WTC11 (cell line): Measurements from ENCODE around the gene DPF1. TPM values are rescaled to one million over a fixed set of nuclear protein-coding genes. Genes with fewer than 3 reads are reported as not detected.

Experiments
- ATAC-seq: fragments of 200-7000 bp; cut with Tn5 transposase; 2 replicates; pipeline ENCODE4 v1.10.0; 2021; ENCODE audit warnings: mild to moderate bottlenecking, moderate library complexity
- CTCF ChIA-PET: fragments of 300-600 bp; sonication (Branson Sonifier 250); formaldehyde crosslinking; loops from one replicate; lab custom pipeline; 2021; ENCODE audit warnings: antibody characterized with exemption; lab: Charles Lee
- POLR2A ChIA-PET: fragments of 350-600 bp; sonication (Branson Sonifier 250); formaldehyde crosslinking; loops from one replicate; lab custom pipeline; 2021; ENCODE audit warnings: antibody characterized with exemption; lab: Charles Lee
- DNase-seq: peaks from one replicate; pipeline ENCODE4 v3.0.0; 2021; ENCODE audit warnings: low spot score
- H3K27ac Mint-ChIP-seq: 2 replicates; pipeline ENCODE4 v1.8.0; 2021; ENCODE audit warnings: mixed read lengths
- H3K27me3 Mint-ChIP-seq: 2 replicates; pipeline ENCODE4 v1.8.0; 2021; ENCODE audit warnings: low read depth, mild to moderate bottlenecking, moderate library complexity, mixed read lengths
- H3K36me3 Mint-ChIP-seq: 2 replicates; pipeline ENCODE4 v1.8.0; 2021; ENCODE audit warnings: mixed read lengths
- H3K4me1 Mint-ChIP-seq: 2 replicates; pipeline ENCODE4 v1.8.0; 2022; ENCODE audit warnings: mixed read lengths
- H3K4me3 Mint-ChIP-seq: 2 replicates; pipeline ENCODE4 v1.8.0; 2021; ENCODE audit warnings: mild to moderate bottlenecking, moderate library complexity, mixed read lengths
- H3K9me3 Mint-ChIP-seq: 2 replicates; pipeline ENCODE4 v1.8.0; 2021; ENCODE audit warnings: mixed read lengths
- ELF4 ChIP-seq: sonication (generic); formaldehyde crosslinking; IDR thresholded peaks from 2 replicates; pipeline ENCODE4 v1.8.1; 2022; ENCODE audit warnings: low read depth, mild to moderate bottlenecking, moderate library complexity, missing genetic modification reagents
- FOXJ3 ChIP-seq: sonication (generic); formaldehyde crosslinking; IDR thresholded peaks from 2 replicates; pipeline ENCODE4 v1.9.0; 2021; ENCODE audit warnings: missing genetic modification reagents, mild to moderate bottlenecking, borderline replicate concordance
- FOXK1 ChIP-seq: sonication (generic); formaldehyde crosslinking; IDR thresholded peaks from 2 replicates; pipeline ENCODE4 v1.8.0; 2022; ENCODE audit warnings: mild to moderate bottlenecking, moderate library complexity, missing genetic modification reagents
- MYBL2 ChIP-seq: sonication (generic); formaldehyde crosslinking; IDR thresholded peaks from 2 replicates; pipeline ENCODE4 v1.8.1; 2023; ENCODE audit warnings: mild to moderate bottlenecking, moderate library complexity, missing genetic modification reagents
- NR1H2 ChIP-seq: sonication (generic); formaldehyde crosslinking; IDR thresholded peaks from 2 replicates; pipeline ENCODE4 v1.9.0; 2021; ENCODE audit warnings: mild to moderate bottlenecking, moderate library complexity, missing genetic modification reagents
- RORB ChIP-seq: fragments of 250-450 bp; sonication (Bioruptor Pico); IDR thresholded peaks from 2 replicates; pipeline ENCODE4 v1.9.0; 2021; ENCODE audit warnings: mild to moderate bottlenecking
- SMAD4 ChIP-seq: sonication (generic); formaldehyde crosslinking; IDR thresholded peaks from 2 replicates; pipeline ENCODE4 v1.8.0; 2022; ENCODE audit warnings: mild to moderate bottlenecking, missing genetic modification reagents
- SP1 ChIP-seq: sonication (generic); formaldehyde crosslinking; conservative IDR thresholded peaks from 2 replicates; pipeline ENCODE4 v1.8.1; 2022; ENCODE audit warnings: missing genetic modification reagents
- ZBTB21 ChIP-seq: sonication (generic); formaldehyde crosslinking; IDR thresholded peaks from 2 replicates; pipeline ENCODE4 v1.8.1; 2023; ENCODE audit warnings: mild to moderate bottlenecking, missing genetic modification reagents, borderline replicate concordance
- ZNF219 ChIP-seq: sonication (generic); formaldehyde crosslinking; IDR thresholded peaks from 2 replicates; pipeline ENCODE4 v1.8.0; 2023; ENCODE audit warnings: missing genetic modification reagents, mild to moderate bottlenecking, borderline replicate concordance
- ZNF423 ChIP-seq: fragments of 250-450 bp; sonication (Bioruptor Pico); IDR thresholded peaks from 2 replicates; pipeline ENCODE4 v2.1.2; 2022; ENCODE audit warnings: mild to moderate bottlenecking, moderate library complexity
- total RNA-seq: library from RNA; stranded (reverse); gene quantifications from 3 replicates; pipeline ENCODE4 v1.2.3, GENCODE V29; 2021
- TF ChIP-seq, protein P1 (sequence below): fragments of 250-450 bp; sonication (Bioruptor Pico); IDR thresholded peaks from 2 replicates; pipeline ENCODE4 v1.9.0; 2021; ENCODE audit warnings: mild to moderate bottlenecking
- TF ChIP-seq, protein P2 (sequence below): sonication (generic); formaldehyde crosslinking; IDR thresholded peaks from 2 replicates; pipeline ENCODE4 v1.8.1; 2023; ENCODE audit warnings: mild to moderate bottlenecking, missing genetic modification reagents
- TF ChIP-seq, protein P3 (sequence below): sonication (generic); formaldehyde crosslinking; IDR thresholded peaks from 2 replicates; pipeline ENCODE4 v1.8.1; 2022; ENCODE audit warnings: mild to moderate bottlenecking, moderate library complexity, missing genetic modification reagents
- TF ChIP-seq, protein P4 (sequence below): sonication (generic); formaldehyde crosslinking; IDR thresholded peaks from 2 replicates; pipeline ENCODE4 v1.8.1; 2023; ENCODE audit warnings: mild to moderate bottlenecking, missing genetic modification reagents
- TF ChIP-seq, protein P5 (sequence below): fragments of 250-450 bp; sonication (Bioruptor Pico); IDR thresholded peaks from 2 replicates; pipeline ENCODE4 v1.9.0; 2021; ENCODE audit warnings: moderate library complexity, mild to moderate bottlenecking, inconsistent platforms, borderline replicate concordance
- TF ChIP-seq, protein P6 (sequence below): sonication (generic); formaldehyde crosslinking; IDR thresholded peaks from 2 replicates; pipeline ENCODE4 v1.8.0; 2022; ENCODE audit warnings: missing genetic modification reagents
- TF ChIP-seq, protein P7 (sequence below): fragments of 250-450 bp; sonication (Bioruptor Pico); IDR thresholded peaks from 2 replicates; pipeline ENCODE4 v1.8.0; 2021; ENCODE audit warnings: mild to moderate bottlenecking
- TF ChIP-seq, protein P8 (sequence below): sonication (generic); formaldehyde crosslinking; IDR thresholded peaks from 2 replicates; pipeline ENCODE4 v1.8.1; 2022; ENCODE audit warnings: missing genetic modification reagents, borderline replicate concordance

DPF1 gene
- total RNA-seq, 1 experiment from 2014 or later, result 6.8 TPM

DNA sequence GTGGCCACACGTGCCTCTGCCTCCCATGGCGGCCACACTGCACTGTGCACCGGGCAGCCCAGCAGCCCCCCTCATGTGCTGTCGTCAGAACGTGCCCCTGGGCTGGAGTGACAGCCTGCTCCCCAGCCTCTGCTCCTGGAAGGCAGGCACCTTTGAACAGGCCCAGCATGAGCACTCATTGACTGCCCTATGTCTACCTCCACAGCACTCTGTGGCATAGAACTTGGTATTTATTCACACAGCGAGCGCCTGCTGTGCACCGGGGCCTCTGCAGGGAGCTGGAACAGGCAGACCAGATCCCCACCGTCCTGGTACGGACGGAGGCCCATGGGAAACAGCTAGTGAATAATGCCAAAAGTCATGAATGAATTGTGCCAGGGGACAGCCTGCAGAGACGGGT, 53.7 kb downstream of the DPF1 start:
- Mint-ChIP-seq H3K9me3 (no peaks in the 10 kb centered on the region), H3K27ac (no peak overlapping the region; the same call in 1 of the 2 replicates), H3K36me3 (peaks cover 3% of the 10 kb centered on the region), H3K4me1 (peaks cover 25% of the 10 kb centered on the region), H3K27me3 (no peaks in the 10 kb centered on the region), H3K4me3 (no peak overlapping the region)
- ChIA-PET POLR2A (no interaction called here), CTCF (interaction anchor here (1.1 kb wide), 1 partner anchor 28 kb away, joined by 4 read pairs; no protein-coding TSS in a partner anchor)
- ATAC-seq (peak; percentile 33), DNase-seq (no peak)
- TF ChIP-seq, protein P1, sequence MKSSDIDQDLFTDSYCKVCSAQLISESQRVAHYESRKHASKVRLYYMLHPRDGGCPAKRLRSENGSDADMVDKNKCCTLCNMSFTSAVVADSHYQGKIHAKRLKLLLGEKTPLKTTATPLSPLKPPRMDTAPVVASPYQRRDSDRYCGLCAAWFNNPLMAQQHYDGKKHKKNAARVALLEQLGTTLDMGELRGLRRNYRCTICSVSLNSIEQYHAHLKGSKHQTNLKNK, result no peak
- no peak for TF ChIP-seq NR1H2 (CRISPR knock-in tag)
- TF ChIP-seq RORB, result no peak
- no peak for TF ChIP-seq ELF4 (CRISPR knock-in tag)

DNA sequence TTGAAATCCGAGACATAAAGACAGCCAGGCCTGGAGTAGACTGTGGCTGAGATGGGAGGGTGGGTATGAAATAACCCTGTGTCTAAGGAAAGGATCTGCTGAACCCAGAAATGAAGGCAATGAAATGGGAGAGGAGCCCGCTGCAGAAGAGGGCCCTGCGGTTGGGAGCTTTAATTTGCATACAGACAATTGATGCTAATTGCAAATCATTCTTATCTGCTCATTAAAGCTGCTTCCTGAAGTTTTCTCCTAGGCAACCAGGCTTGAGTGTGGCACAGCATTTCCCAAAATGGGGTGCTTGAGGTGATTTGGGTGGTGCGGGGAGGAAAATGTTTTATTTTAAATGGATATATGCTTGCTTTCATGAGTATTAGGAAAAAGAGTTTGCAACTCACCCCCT, 55.4 kb downstream of the DPF1 start:
- Mint-ChIP-seq H3K4me1 (peaks cover 23% of the 10 kb centered on the region), H3K9me3 (no peaks in the 10 kb centered on the region), H3K27ac (peak overlapping the region; percentile 45), H3K4me3 (peak overlapping the region; percentile 8; the same call in 1 of the 2 replicates), H3K27me3 (no peaks in the 10 kb centered on the region), H3K36me3 (peaks cover 15% of the 10 kb centered on the region)
- DNase-seq, result no peak
- peak; percentile 31 for ATAC-seq
- CTCF ChIA-PET, result interaction anchor here (1.2 to 2.4 kb wide), 2 partner anchors 25 to 26 kb away, joined by 8 to 10 read pairs; no protein-coding TSS in a partner anchor
- TF ChIP-seq SMAD4, result no peak
- POLR2A ChIA-PET, result no interaction called here

DNA sequence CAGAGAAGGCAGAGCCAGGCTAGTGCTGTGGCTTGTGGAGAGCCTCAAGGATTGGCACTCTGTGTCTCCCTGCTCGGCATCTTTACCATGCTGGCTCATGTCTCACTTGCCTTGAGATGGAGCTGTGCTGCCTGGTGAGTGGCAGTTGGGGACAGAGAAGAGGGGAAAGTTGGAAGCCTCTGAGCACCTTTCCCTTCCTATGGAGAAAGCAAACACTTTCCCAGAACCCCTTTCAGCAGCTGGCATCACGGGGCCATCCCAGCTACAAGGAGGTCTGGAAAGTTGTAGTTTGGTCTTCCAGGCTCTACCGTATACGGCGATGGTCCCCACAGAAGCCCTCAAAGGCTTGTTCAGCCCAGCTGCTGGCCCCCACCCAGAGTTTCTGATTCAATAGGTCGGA, 58.7 kb downstream of the DPF1 start:
- POLR2A ChIA-PET, result no interaction called here
- Mint-ChIP-seq H3K27ac (no peak overlapping the region), H3K4me3 (no peak overlapping the region), H3K4me1 (peaks cover 19% of the 10 kb centered on the region), H3K9me3 (peaks cover 17% of the 10 kb centered on the region), H3K36me3 (peaks cover 46% of the 10 kb centered on the region), H3K27me3 (no peaks in the 10 kb centered on the region)
- CTCF ChIA-PET, result interaction anchor here (0.6 to 1.6 kb wide), 2 partner anchors 18 to 23 kb away, joined by 3 to 5 read pairs; no protein-coding TSS in a partner anchor
- ATAC-seq (no peak), DNase-seq (no peak)
- TF ChIP-seq, protein P2, sequence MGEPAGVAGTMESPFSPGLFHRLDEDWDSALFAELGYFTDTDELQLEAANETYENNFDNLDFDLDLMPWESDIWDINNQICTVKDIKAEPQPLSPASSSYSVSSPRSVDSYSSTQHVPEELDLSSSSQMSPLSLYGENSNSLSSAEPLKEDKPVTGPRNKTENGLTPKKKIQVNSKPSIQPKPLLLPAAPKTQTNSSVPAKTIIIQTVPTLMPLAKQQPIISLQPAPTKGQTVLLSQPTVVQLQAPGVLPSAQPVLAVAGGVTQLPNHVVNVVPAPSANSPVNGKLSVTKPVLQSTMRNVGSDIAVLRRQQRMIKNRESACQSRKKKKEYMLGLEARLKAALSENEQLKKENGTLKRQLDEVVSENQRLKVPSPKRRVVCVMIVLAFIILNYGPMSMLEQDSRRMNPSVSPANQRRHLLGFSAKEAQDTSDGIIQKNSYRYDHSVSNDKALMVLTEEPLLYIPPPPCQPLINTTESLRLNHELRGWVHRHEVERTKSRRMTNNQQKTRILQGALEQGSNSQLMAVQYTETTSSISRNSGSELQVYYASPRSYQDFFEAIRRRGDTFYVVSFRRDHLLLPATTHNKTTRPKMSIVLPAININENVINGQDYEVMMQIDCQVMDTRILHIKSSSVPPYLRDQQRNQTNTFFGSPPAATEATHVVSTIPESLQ (CRISPR knock-in tag), result no peak
- no peak for TF ChIP-seq ZNF423 (CRISPR knock-in tag)
- no peak for TF ChIP-seq ZBTB21 (CRISPR knock-in tag)
- TF ChIP-seq, protein P3, sequence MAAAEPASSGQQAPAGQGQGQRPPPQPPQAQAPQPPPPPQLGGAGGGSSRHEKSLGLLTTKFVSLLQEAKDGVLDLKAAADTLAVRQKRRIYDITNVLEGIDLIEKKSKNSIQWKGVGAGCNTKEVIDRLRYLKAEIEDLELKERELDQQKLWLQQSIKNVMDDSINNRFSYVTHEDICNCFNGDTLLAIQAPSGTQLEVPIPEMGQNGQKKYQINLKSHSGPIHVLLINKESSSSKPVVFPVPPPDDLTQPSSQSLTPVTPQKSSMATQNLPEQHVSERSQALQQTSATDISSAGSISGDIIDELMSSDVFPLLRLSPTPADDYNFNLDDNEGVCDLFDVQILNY (CRISPR knock-in tag), result no peak
- no peak for TF ChIP-seq ZNF219
- TF ChIP-seq, protein P4, sequence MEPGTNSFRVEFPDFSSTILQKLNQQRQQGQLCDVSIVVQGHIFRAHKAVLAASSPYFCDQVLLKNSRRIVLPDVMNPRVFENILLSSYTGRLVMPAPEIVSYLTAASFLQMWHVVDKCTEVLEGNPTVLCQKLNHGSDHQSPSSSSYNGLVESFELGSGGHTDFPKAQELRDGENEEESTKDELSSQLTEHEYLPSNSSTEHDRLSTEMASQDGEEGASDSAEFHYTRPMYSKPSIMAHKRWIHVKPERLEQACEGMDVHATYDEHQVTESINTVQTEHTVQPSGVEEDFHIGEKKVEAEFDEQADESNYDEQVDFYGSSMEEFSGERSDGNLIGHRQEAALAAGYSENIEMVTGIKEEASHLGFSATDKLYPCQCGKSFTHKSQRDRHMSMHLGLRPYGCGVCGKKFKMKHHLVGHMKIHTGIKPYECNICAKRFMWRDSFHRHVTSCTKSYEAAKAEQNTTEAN, result no peak
- TF ChIP-seq MYBL2, result no peak
- TF ChIP-seq FOXJ3 (CRISPR knock-in tag), result no peak
- TF ChIP-seq, protein P5, sequence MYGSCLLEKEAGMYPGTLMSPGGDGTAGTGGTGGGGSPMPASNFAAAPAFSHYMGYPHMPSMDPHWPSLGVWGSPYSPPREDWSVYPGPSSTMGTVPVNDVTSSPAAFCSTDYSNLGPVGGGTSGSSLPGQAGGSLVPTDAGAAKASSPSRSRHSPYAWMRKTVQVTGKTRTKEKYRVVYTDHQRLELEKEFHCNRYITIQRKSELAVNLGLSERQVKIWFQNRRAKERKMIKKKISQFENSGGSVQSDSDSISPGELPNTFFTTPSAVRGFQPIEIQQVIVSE (CRISPR knock-in tag), result no peak
- no peak for TF ChIP-seq FOXK1 (CRISPR knock-in tag)
- TF ChIP-seq, protein P6, sequence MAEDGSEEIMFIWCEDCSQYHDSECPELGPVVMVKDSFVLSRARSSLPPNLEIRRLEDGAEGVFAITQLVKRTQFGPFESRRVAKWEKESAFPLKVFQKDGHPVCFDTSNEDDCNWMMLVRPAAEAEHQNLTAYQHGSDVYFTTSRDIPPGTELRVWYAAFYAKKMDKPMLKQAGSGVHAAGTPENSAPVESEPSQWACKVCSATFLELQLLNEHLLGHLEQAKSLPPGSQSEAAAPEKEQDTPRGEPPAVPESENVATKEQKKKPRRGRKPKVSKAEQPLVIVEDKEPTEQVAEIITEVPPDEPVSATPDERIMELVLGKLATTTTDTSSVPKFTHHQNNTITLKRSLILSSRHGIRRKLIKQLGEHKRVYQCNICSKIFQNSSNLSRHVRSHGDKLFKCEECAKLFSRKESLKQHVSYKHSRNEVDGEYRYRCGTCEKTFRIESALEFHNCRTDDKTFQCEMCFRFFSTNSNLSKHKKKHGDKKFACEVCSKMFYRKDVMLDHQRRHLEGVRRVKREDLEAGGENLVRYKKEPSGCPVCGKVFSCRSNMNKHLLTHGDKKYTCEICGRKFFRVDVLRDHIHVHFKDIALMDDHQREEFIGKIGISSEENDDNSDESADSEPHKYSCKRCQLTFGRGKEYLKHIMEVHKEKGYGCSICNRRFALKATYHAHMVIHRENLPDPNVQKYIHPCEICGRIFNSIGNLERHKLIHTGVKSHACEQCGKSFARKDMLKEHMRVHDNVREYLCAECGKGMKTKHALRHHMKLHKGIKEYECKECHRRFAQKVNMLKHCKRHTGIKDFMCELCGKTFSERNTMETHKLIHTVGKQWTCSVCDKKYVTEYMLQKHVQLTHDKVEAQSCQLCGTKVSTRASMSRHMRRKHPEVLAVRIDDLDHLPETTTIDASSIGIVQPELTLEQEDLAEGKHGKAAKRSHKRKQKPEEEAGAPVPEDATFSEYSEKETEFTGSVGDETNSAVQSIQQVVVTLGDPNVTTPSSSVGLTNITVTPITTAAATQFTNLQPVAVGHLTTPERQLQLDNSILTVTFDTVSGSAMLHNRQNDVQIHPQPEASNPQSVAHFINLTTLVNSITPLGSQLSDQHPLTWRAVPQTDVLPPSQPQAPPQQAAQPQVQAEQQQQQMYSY, result no peak
- TF ChIP-seq, protein P7, sequence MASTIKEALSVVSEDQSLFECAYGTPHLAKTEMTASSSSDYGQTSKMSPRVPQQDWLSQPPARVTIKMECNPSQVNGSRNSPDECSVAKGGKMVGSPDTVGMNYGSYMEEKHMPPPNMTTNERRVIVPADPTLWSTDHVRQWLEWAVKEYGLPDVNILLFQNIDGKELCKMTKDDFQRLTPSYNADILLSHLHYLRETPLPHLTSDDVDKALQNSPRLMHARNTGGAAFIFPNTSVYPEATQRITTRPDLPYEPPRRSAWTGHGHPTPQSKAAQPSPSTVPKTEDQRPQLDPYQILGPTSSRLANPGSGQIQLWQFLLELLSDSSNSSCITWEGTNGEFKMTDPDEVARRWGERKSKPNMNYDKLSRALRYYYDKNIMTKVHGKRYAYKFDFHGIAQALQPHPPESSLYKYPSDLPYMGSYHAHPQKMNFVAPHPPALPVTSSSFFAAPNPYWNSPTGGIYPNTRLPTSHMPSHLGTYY, result no peak
- TF ChIP-seq SP1 (CRISPR knock-in tag), result no peak
- TF ChIP-seq, protein P8, sequence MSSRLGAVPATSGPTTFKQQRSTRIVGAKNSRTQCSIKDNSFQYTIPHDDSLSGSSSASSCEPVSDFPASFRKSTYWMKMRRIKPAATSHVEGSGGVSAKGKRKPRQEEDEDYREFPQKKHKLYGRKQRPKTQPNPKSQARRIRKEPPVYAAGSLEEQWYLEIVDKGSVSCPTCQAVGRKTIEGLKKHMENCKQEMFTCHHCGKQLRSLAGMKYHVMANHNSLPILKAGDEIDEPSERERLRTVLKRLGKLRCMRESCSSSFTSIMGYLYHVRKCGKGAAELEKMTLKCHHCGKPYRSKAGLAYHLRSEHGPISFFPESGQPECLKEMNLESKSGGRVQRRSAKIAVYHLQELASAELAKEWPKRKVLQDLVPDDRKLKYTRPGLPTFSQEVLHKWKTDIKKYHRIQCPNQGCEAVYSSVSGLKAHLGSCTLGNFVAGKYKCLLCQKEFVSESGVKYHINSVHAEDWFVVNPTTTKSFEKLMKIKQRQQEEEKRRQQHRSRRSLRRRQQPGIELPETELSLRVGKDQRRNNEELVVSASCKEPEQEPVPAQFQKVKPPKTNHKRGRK (CRISPR knock-in tag), result no peak
- no peak for TF ChIP-seq ELF4 (CRISPR knock-in tag)
